ENCODE data around the gene ACTR3. TPM values are rescaled to one million over a fixed set of nuclear protein-coding genes. Genes with fewer than 3 reads are reported as not detected.

Gene ACTR3
- total RNA-seq, 1 experiment from 2014 or later, result 180 TPM

GRCh38 chr2:113974727-113975126, 84.8 kb downstream of the ACTR3 start:
- Histone ChIP-seq H3K27ac (ENCODE audit: insufficient read length, low read depth, low read length) (no peak overlapping the region), H3K79me2 (ENCODE audit: insufficient read depth, low read length) (no peaks in the 10 kb centered on the region), H3K4me1 (ENCODE audit: insufficient read depth, low read length) (no peaks in the 10 kb centered on the region), H3K9me3 (ENCODE audit: control insufficient read depth, low read depth, low read length) (peaks cover under 1% of the 10 kb centered on the region), H3K23ac (ENCODE audit: insufficient read length, low read depth, low read length) (no peak overlapping the region), H2BK5ac (ENCODE audit: insufficient read length, low read length) (no peak overlapping the region), H3K23me2 (ENCODE audit: insufficient read length, low read depth, low read length, poor library complexity, severe bottlenecking) (no peaks in the 10 kb centered on the region), H2BK20ac (ENCODE audit: low read depth, low read length, poor library complexity, severe bottlenecking) (no peak overlapping the region), H3K4ac (ENCODE audit: low read depth, low read length) (no peak overlapping the region), H3K18ac (ENCODE audit: insufficient read length, low read depth, low read length) (no peak overlapping the region), H3K9ac (ENCODE audit: extremely low read depth, insufficient read length, low read length) (no peak overlapping the region), H2AFZ (ENCODE audit: low read length) (no peak overlapping the region), H4K5ac (ENCODE audit: insufficient read length, low read depth, low read length) (no peak overlapping the region), H2BK12ac (ENCODE audit: insufficient read length, low read depth, low read length) (no peak overlapping the region), H3K4me2 (ENCODE audit: insufficient read depth, insufficient read length, low read length) (no peak overlapping the region), H2BK120ac (ENCODE audit: low read depth, low read length, poor library complexity, severe bottlenecking) (no peak overlapping the region), H2AK5ac (ENCODE audit: insufficient read length, low read length) (no peak overlapping the region), H4K91ac (ENCODE audit: insufficient read length, low read depth, low read length) (no peak overlapping the region), H3K14ac (ENCODE audit: insufficient read depth, low read length) (no peak overlapping the region), H3T11ph (ENCODE audit: low read length) (no peak overlapping the region), H4K20me1 (ENCODE audit: control insufficient read depth, insufficient read depth, insufficient read length) (no peaks in the 10 kb centered on the region), H3K56ac (ENCODE audit: insufficient read length, low read depth, low read length) (no peak overlapping the region), H2BK15ac (ENCODE audit: low read depth, low read length) (no peak overlapping the region), H3K27me3 (ENCODE audit: insufficient read depth, low read length) (no peaks in the 10 kb centered on the region), H3K79me1 (ENCODE audit: insufficient read depth, low read depth, low read length, poor library complexity, severe bottlenecking) (no peaks in the 10 kb centered on the region), H4K8ac (replicated peaks; ENCODE audit: insufficient read length, low read depth, low read length) (no peak overlapping the region)
- TF ChIP-seq CTCF (conservative IDR thresholded peaks at IDR 0.05), result no peak
- peaks cover 3 to 17% (median 7%) of the 10 kb centered on the region in 3 experiments; a peak in 6 of 7 replicates for H3K36me3 Mint-ChIP-seq (ENCODE audit: insufficient read depth in 1 of 3, low read depth in 3 of 3)
- peaks cover 16 to 20% of the 10 kb centered on the region in 2 experiments for H3K9me3 Mint-ChIP-seq
- H3K4me3 Mint-ChIP-seq, result no peak overlapping the region
- H3K27me3 Mint-ChIP-seq (ENCODE audit: low read depth), result no peaks in the 10 kb centered on the region
- WGBS (ENCODE audit: extremely low coverage, insufficient read length, low lambda C conversion rate), result no CpG with 5 or more reads among the region's 4 CpGs
- no peak for DNase-seq
- peaks cover 0 to 9% of the 10 kb centered on the region in 2 experiments; a peak in 1 of 4 replicates for H3K4me1 Mint-ChIP-seq
- no peak overlapping the region for H3K27ac Mint-ChIP-seq
